COLO668 (cell line): ENCODE data around the gene TYW1B.
"Not testable (repeated sequence)": the region's sequence is repeated elsewhere in the genome, so short reads cannot be mapped to it uniquely, and the experiment has no call there.

Experiments used
- DNase-seq: peaks from one replicate; lab custom pipeline; 2025; ENCODE audit not compliant: unreplicated experiment; lab: John Stamatoyannopoulos, UW

TYW1B gene

GRCh38 chr7:72704894-72705293 is 123.1 kb downstream of the TYW1B start:
- no peak for DNase-seq

DNA sequence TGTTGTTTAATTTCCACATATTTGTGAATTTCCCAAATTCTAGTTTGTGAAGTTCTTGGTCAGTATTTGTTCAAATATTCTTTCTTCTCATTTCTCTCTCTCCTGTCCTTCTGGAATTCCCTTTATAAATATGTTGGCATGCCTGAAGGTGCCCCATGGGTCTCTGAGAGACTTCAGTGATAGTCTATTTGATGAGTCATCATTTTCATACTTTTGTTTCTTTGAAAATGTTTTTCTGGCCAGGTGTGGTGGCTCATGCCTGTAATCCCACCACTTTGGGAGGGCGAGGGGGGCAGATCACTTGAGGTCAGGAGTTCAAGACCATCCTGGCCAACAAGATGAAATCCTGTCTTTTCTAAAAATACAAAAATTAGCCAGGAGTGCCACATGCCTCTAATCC is 127.5 kb downstream of the TYW1B start:
- DNase-seq = not testable (repeated sequence)

DNA sequence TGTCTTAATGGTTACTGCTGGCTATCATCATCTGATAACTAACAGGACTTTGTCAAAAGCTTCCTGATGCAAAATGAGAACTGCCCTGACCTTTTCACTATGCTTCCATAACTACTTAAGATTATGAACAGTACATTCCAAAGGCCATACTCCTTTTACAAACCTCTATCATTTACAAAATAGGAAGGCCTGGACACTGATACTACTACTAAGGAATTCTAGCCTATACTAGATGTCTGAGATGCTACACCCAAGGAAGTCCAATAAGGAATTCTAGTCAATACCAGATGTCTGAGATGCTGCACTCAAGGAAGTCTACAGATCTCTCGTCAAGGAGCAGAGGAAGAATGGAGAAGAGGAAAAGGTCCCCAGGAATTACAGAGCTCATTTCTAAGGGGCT is 130.9 kb downstream of the TYW1B start:
- not testable (repeated sequence) for DNase-seq

GRCh38 chr7:72696643-72697042 is 131.4 kb downstream of the TYW1B start:
- not testable (repeated sequence) for DNase-seq

DNA sequence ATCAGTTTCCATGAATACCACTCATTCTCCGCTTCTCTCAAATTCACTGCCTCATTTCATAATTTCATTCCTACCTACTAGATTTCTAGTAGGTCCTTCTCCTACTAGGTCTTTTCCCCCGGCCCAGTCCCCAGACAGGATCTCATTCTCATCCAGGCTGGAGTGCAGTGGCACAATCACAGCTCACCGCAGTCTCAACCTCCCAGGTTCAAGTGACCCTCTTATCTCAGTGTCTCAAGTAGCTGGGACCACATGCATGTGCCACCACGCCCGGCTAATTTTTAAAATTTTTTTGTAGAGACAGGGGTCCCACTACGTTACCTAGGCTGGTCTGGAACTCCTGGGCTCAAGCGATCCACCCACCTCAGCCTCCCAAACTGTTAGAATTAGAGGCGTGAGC is 132.5 kb downstream of the TYW1B start:
- not testable (repeated sequence) for DNase-seq

DNA sequence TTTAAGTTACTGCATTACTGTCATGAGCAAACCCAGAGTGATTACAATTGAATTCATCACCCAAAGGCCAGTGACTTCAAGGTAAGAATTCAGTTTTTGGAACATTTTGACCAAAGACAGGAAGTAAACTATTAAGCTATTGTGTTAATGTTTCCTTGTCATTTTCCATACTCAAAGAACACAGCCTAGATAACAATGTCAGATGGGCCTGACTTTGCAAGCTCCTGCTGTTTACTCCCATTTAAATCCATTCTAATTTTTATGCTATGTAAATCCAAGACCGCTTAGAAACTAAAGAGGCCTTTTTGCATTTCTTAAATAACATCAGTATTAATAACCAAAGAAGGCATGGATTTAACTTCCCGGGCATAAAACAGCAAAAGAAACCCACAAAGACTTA is 136.6 kb downstream of the TYW1B start:
- not testable (repeated sequence) for DNase-seq

GRCh38 chr7:72690177-72690576 is 137.8 kb downstream of the TYW1B start:
- not testable (repeated sequence) for DNase-seq

- not testable (repeated sequence) for DNase-seq
Measured at GRCh38 chr7:72689344-72689743, 138.7 kb downstream of the TYW1B start.

DNA sequence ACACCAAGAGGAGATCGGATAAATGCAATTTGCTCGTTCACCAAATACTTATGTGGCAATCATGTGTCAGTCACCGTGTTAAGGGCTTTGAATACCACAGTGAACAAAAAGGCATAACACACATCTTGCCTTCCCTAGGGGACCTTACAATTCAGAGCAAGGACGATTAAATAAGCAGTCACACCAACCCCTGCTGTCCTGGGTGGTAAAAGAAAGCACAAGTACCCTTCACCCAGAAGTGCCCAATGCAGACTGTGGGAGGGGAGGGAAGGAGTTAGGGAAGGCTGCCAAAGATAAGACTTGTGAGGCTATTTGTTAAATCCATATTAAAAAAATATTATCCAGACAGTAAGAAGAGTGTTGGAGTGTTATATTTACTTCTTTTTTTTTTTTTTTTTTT is 146.8 kb downstream of the TYW1B start:
- DNase-seq = not testable (repeated sequence)

- DNase-seq = not testable (repeated sequence)
Measured at GRCh38 chr7:72676880-72677279, 151.1 kb downstream of the TYW1B start.

- DNase-seq = peak; percentile 8
Measured at GRCh38 chr7:72676086-72676690, 151.8 kb downstream of the TYW1B start.

GRCh38 chr7:72675686-72676085 is 152.3 kb downstream of the TYW1B start:
- DNase-seq = not testable (repeated sequence)

- no peak for DNase-seq
Measured at GRCh38 chr7:72674394-72674793, 153.6 kb downstream of the TYW1B start.

GRCh38 chr7:72670850-72671249 is 157.2 kb downstream of the TYW1B start:
- DNase-seq = not testable (repeated sequence)

DNA sequence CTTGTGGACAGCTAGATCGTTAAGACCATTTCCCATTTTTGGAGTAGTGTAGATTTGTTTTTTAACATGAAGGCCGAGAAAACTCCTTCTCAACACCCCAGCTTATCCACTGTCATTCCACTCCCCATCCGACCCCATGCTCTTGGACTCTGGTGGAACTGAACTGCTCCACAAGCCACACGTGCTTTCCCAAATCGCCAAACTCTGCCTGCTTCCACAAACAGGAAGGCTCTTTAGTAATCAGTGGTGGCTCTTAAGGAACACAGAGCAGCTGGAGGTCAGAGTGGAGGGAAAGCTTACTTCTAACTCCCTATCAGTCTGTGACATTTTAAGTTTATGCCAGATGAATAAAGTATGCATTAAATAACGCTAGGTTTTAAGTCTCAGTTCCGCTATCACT is 159.6 kb downstream of the TYW1B start:
- not testable (repeated sequence) for DNase-seq

- DNase-seq = not testable (repeated sequence)
Measured at GRCh38 chr7:72667049-72667448, 161.0 kb downstream of the TYW1B start.

DNA sequence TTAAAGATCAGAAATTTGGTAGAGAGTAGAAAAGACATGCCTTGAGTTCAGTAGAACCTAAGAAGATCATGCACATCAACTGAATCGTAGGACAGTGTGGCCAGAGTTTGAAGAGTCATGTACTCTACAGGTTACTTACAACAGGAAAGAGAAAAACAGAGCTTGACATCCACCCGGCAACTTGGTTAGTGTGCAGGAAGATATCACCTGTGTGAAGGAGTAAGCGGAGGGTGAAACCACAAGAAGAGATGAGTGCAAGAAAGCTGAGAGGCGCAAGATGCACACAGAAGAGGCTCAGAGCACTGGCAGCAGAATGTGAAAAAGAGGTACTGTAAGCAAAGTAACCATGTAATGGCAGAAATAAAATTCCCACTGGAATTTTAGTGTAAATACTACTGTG is 179.4 kb downstream of the TYW1B start:
- not testable (repeated sequence) for DNase-seq

GRCh38 chr7:72643708-72644107 is 184.3 kb downstream of the TYW1B start:
- DNase-seq = not testable (repeated sequence)

DNA sequence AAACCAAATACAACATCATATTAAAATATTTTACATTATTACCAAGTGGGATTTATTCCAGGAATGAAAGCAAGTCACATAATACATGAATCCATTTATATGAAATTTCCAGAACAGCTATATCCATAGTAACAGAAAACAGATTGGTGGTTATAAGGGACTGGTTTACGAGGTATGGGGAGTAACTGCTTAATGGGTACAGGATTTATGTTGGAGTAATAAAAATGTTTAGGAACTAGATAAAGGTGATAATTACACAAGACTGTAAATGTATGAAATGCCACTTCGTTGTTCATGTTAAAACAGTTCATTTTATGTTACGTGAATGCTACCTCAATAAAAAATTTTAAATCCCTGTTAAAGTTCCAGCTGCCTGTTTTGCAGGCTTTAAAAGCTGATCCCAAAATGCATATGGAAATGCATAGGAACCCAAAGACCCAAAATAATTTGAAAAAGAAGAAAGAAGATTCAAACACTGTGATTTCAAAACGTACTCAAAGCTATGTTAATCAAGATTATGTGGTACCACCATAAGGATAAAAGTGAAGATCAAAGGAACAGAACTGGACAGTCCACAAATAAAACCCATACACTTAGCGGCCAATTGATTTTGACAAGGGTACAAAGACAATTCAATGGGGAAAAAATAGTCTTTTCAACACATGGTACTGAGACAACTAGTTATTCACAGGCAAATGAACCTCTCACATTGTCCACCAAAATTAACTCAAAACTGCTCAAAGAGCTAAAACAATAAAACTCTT is 186.3 kb downstream of the TYW1B start:
- DNase-seq = not testable (repeated sequence)

- not testable (repeated sequence) for DNase-seq
Measured at GRCh38 chr7:72640740-72641139, 187.3 kb downstream of the TYW1B start.

DNA sequence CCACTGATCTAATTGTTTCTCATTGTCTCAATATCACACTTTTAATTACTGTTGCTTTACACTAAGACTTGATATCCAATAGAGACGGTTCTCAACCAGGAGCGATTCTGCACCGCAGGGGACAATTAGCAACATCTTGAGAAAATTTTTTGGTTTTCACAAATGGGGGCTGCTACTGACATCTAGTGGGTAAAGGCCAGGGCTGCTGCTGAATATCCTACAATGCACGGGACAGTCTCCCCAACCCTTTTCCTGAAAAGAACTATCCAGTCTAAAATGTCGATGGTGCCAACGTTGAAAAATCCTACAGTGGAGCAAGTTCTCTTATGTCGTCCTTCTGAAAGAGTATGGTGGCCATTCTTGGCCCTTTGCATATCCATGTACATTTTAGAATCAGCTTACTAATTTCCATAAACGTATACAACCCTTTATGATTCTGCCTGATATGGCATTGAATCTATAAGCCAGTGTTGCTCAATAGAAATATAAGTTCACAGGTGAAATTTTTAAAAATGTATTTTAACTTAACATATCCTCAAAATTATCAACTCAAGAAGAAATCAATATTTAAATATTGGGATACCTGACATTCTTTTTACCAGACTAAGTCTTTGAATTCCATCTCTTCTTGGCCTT is 192.6 kb downstream of the TYW1B start:
- DNase-seq = not testable (repeated sequence)

DNA sequence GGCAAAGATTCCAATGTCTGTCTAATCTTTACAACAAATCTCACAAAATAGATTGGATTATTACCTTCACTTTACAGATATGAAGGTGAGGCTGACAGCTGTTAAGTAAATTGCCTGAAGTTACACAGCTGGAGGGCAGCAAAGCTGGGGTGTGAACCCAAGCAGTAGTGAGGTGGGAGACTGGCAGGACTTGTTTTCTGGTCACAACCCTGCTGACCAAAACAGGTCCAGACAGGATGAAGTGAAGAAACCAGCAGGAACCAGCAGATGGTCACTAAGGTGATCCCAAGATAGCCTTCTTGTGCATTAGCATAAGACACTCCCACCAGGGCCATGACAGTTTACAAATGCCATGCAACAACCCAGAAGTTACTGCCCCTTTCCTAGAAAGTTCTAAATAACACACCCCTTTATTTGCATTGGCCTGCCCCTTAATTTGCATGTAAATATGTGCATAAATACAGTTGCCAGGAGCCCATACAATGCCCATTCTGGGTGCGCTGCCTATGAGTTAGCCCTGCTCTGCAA is 195.2 kb downstream of the TYW1B start:
- DNase-seq = not testable (repeated sequence)
